ENCODE measurements around the gene MAP4K1. TPM values are rescaled to one million over a fixed set of nuclear protein-coding genes. Genes with fewer than 3 reads are reported as not detected.

MAP4K1 gene
- total RNA-seq, result 0.31 TPM in 1 of 2 replicates, not detected in the other

DNA sequence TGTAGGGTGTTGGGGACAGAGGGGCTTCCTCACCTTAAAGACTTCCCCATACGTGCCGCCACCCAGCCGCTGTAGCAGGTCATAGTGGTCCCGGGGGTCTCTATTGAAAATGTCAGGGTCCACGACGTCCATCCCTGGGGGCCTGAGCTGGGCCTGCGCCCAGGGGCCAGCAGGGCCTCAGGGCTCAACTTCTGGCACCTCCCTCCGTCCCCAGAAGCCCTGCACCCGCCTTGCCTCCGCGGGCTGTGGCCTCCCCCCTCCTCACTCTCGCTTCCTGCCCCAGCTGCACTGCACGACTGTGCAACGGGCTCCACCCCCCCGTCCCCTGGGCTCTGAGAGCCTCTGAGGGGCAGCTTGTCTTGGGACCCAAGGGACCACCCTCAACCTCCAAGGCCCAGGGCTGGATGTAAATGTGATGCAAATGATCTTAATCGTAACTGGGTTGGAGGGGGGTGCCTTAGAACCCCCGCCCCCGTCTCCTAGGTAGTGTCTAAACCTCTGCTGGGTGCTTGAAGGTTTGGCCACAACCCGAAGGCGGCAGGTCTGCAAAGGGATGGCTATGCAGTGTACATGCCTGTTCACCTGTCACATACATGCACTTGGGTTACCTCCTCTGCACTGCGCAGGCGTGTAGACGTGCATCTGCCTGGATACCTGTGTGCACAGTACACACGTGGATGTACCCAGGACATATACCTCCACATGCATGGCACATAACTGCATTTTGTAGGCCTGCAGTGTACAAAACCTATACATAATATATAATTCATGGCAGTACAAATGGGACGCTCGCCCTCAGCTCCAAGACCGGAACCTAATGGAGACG is at the start of gene MAP4K1:
Gene MAP4K1, minus strand, starts transcription at position 190 of the 826 bp plus-strand sequence. Its CDS starts 58 bp downstream, at position 132.

DNA sequence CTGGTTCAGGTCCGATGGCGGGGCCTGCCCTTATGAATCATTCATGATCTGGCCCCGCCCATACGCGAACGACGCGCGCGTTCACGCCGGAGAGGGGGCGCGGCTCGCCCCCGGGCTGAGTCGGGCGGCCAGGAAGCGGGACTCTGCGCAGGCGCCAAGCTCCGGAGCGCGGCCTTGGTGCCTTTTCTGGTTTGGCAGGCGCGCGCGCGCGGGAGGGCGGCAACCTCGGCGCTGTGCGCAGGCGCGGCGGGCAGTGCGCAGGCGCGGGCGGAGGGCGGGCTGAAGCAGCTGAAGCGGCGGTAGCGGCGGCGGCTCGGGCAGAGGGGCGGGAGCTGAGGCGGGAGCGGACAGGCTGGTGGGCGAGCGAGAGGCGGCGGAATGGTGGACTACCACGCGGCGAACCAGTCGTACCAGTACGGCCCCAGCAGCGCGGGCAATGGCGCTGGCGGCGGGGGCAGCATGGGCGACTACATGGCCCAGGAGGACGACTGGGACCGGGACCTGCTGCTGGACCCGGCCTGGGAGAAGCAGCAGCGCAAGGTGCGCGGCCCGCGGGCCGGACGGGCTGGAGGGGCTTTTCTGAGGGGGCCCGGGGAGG is 29.7 kb upstream of the MAP4K1 start, which contains the start of gene ACTN4:
Gene ACTN4, plus strand, starts transcription at position 282 of the 598 bp plus-strand sequence. Its CDS starts 97 bp downstream, at position 379.

DNA sequence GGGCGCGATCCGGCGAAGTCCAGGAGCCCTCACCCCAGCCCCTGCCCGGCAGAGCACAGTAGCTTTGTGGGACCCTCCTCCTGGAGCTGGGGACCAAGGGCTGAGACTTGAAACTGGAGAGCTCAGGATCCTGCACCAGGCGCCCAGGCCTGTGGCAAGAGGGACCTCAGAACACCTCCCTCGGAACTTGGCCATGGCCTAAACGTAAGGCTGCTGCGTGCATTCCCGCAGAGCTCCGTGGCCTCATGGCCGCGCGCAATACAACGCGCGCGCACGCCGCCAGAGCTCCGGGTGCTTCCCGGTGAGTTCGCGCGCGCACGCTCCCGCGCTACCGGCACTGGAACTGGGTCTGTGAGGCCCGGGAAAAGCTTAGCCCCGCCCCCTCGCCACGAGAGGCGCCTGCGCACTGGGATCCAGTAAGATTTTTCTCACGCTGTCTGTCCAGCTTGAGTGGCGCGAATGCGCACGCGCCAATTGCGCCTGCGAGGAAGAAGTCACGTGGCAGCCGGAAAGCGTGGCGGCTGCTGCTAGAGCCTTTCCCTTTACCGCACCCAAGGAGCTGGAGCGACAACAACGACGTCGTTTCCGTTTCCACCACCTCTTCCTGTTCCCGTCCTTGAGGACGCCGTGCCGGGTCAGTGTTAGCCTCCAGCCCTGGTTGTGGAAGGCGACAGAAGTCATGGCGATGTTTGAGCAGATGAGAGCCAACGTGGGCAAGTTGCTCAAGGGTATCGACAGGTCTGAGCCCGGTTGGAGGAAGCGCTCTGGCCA is 1.0 kb upstream of the MAP4K1 start, which contains the start of gene EIF3K:
Gene EIF3K, plus strand, starts transcription at position 599 of the 771 bp plus-strand sequence. Its CDS starts 81 bp downstream, at position 680.

Other genes starting within 250 kb of the MAP4K1 start
- gene PSMD8, start 243.4 kb downstream of the MAP4K1 start, total RNA-seq, result 296 and 303 TPM in 2 replicates
- 0.66 and 0.68 TPM in 2 replicates for gene GGN, start 229.9 kb downstream of the MAP4K1 start, total RNA-seq
- 6.8 and 6.9 TPM in 2 replicates for gene SPRED3, start 229.3 kb downstream of the MAP4K1 start, total RNA-seq
- gene FAM98C, start 214.9 kb downstream of the MAP4K1 start, total RNA-seq, result 9.9 and 11.4 TPM in 2 replicates
- not detected in 2 replicates for gene RASGRP4, start 191.7 kb downstream of the MAP4K1 start, total RNA-seq
- under 0.01 TPM in 2 replicates for gene RYR1, start 184.3 kb downstream of the MAP4K1 start, total RNA-seq
- gene EIF3K, start 1.2 kb upstream of the MAP4K1 start, total RNA-seq, result 288 and 303 TPM in 2 replicates
- gene ACTN4, start 29.7 kb upstream of the MAP4K1 start, total RNA-seq, result 256 and 342 TPM in 2 replicates
- gene CAPN12, start 126.5 kb upstream of the MAP4K1 start, total RNA-seq, result not detected in 2 replicates
- 0.50 TPM in 1 of 2 replicates, not detected in the other for gene LGALS7, start 155.6 kb upstream of the MAP4K1 start, total RNA-seq
- not detected in 2 replicates for gene LGALS7B, start 171.2 kb upstream of the MAP4K1 start, total RNA-seq
- gene LGALS4, start 195.0 kb upstream of the MAP4K1 start, total RNA-seq, result not detected in 2 replicates
- 9.8 and 10.0 TPM in 2 replicates for gene ECH1, start 213.8 kb upstream of the MAP4K1 start, total RNA-seq
- gene HNRNPL, start 232.0 kb upstream of the MAP4K1 start, total RNA-seq, result 215 and 236 TPM in 2 replicates

Data from aortic smooth muscle cell (primary cell).